CD4-positive, CD25-positive, alpha-beta regulatory T cell (primary cell): Measurements from ENCODE around the gene COA1. TPM values are rescaled to one million over a fixed set of nuclear protein-coding genes. Genes with fewer than 3 reads are reported as not detected.

ENCODE experiments used
- ATAC-seq, 2 donors: fragments of 150-1000 bp; cut with Tn5 transposase; one replicate each; pipeline ENCODE4 v1.10.0; 2021; ENCODE audit warnings: low read depth in 2 of 2, moderate number of reproducible peaks in 2 of 2, moderate library complexity in 1 of 2
- DNase-seq, 3 donors: peaks; one replicate each; pipeline versions ENCODE4 v3.0.0 to v3.0.0-alpha.2; 2012 to 2022; ENCODE audit warnings: mixed read lengths in 1 of 3
- H3K27ac ChIP-seq: one replicate; pipeline ENCODE4 v1.7.0; 2013; ENCODE audit warnings: mild to moderate bottlenecking, low read length; ENCODE audit not compliant: insufficient read depth, poor library complexity, severe bottlenecking
- H3K27me3 ChIP-seq: one replicate; pipeline ENCODE4 v1.7.0; 2013; ENCODE audit warnings: low read length; ENCODE audit not compliant: control insufficient read depth, insufficient read depth
- H3K36me3 ChIP-seq: one replicate; pipeline ENCODE4 v1.7.0; 2013; ENCODE audit warnings: mild to moderate bottlenecking, low read length, moderate library complexity; ENCODE audit not compliant: control insufficient read depth, insufficient read depth
- H3K4me1 ChIP-seq: 2 replicates; pipeline ENCODE4 v1.7.0; 2013; ENCODE audit warnings: mild to moderate bottlenecking, low read length; ENCODE audit not compliant: insufficient read depth, control insufficient read depth, poor library complexity, severe bottlenecking
- H3K4me3 ChIP-seq: one replicate; pipeline ENCODE4 v1.7.0; 2013; ENCODE audit warnings: low read depth, mild to moderate bottlenecking, low read length, moderate library complexity
- H3K9me3 ChIP-seq, 2 experiments: 1 replicate in 1 of 2; 2 replicates in 1 of 2; pipeline ENCODE4 v1.7.0; 2013; ENCODE audit warnings: low read length in 2 of 2, mild to moderate bottlenecking in 1 of 2, moderate library complexity in 1 of 2; ENCODE audit not compliant: control insufficient read depth in 2 of 2
- H3K27ac Mint-ChIP-seq, 3 donors: one replicate each; pipeline ENCODE4 v1.8.0; 2020 to 2022; ENCODE audit warnings: mild to moderate bottlenecking in 3 of 3, mixed read lengths in 3 of 3, moderate library complexity in 2 of 3
- H3K27me3 Mint-ChIP-seq: one replicate; pipeline ENCODE4 v1.8.0; 2022; ENCODE audit warnings: mild to moderate bottlenecking, mixed read lengths
- H3K36me3 Mint-ChIP-seq: one replicate; pipeline ENCODE4 v1.8.0; 2020; ENCODE audit warnings: mixed read lengths
- H3K4me1 Mint-ChIP-seq, 4 donors: one replicate each; pipeline ENCODE4 v1.8.0; 2020 to 2022; ENCODE audit warnings: mixed read lengths in 4 of 4, mild to moderate bottlenecking in 1 of 4
- H3K4me3 Mint-ChIP-seq, 4 donors: one replicate each; pipeline ENCODE4 v1.8.0; 2020 to 2022; ENCODE audit warnings: mild to moderate bottlenecking in 4 of 4, mixed read lengths in 4 of 4, moderate library complexity in 3 of 4
- H3K9me3 Mint-ChIP-seq, 7 donors: one replicate each; pipeline ENCODE4 v1.8.0; 2020 to 2022; ENCODE audit warnings: mixed read lengths in 7 of 7, mild to moderate bottlenecking in 3 of 7, moderate library complexity in 2 of 7
- polyA plus RNA-seq, 4 donors: library from polyadenylated mRNA; unstranded; fragments of 300-500 nt; fragmentation: Illumina TruSeq; gene quantifications; one replicate each; pipeline ENCODE4 v1.2.3, GENCODE V29; 2021
- total RNA-seq: library from RNA; stranded (reverse); gene quantifications from one replicate; pipeline ENCODE4 v1.2.3, GENCODE V29; 2022

The COA1 gene
- total and polyA plus RNA-seq, 5 donors from 2014 or later, result 41.3 to 65.8 (median 48.6) TPM

DNA sequence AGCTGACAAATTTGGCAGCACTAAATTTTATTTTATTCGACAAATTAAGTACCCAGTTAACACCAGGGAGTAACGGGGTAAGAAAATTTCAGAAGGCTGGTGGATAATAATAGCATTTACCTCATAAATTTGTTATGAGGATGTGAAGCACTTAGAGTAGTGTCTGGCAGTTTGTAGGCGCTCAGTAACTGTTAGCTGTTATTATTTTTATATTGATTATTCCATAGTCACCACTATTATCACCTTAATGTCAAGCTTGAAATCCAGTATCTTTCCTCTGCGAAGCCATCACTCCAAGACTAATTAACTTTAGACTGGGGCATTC, 563 bp upstream of the COA1 start:
- no peaks in the 10 kb centered on the region for H3K36me3 ChIP-seq
- Mint-ChIP-seq H3K9me3 (no peaks in the 10 kb centered on the region), H3K4me1 (peaks cover 20 to 44% (median 36%) of the 10 kb centered on the region in 4 donors), H3K4me3 (peak overlapping the region; percentile 92 to 98 (median 94)), H3K27me3 (peaks cover 4% of the 10 kb centered on the region), H3K36me3 (no peaks in the 10 kb centered on the region), H3K27ac (peak overlapping the region; percentile 92 to 93 (median 93))
- no peak for DNase-seq
- peaks cover 33% of the 10 kb centered on the region for H3K4me1 ChIP-seq
- H3K4me3 ChIP-seq, result peak overlapping the region; percentile 98
- no peaks in the 10 kb centered on the region for H3K9me3 ChIP-seq
- ATAC-seq, result no peak
- peak overlapping the region; percentile 69 for H3K27ac ChIP-seq
- H3K27me3 ChIP-seq, result no peaks in the 10 kb centered on the region

DNA sequence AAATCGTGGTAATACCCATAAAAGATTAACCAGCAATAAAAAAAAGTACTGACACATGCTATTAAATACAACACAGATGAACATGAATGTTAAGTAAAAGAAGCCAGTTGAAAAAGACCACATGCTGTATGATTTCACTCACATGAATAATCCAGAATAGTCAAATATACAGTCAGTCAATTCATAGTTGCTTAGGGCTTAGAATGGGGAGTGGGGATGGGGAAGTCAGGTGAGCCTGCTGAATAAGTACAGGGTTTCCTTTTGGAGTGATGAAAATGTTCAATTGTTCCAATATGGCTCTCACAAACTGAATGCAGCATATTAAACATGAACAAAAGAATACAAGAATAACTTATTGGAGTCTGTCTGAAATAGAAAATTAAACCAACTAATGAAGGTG, 1.8 kb downstream of the COA1 start:
- Mint-ChIP-seq H3K4me3 (peak overlapping the region; percentile 73 to 95 (median 88)), H3K9me3 (no peaks in the 10 kb centered on the region), H3K27ac (peak overlapping the region in 2 of 3 donors; percentile 60 to 78), H3K4me1 (peaks cover 20 to 47% (median 39%) of the 10 kb centered on the region in 4 donors), H3K36me3 (peaks cover 8% of the 10 kb centered on the region), H3K27me3 (peaks cover 4% of the 10 kb centered on the region)
- Histone ChIP-seq H3K27ac (no peak overlapping the region), H3K36me3 (no peaks in the 10 kb centered on the region), H3K27me3 (no peaks in the 10 kb centered on the region), H3K4me3 (peak overlapping the region; percentile 30), H3K9me3 (no peaks in the 10 kb centered on the region), H3K4me1 (peaks cover 33% of the 10 kb centered on the region)
- no peak for DNase-seq
- ATAC-seq, result no peak

DNA sequence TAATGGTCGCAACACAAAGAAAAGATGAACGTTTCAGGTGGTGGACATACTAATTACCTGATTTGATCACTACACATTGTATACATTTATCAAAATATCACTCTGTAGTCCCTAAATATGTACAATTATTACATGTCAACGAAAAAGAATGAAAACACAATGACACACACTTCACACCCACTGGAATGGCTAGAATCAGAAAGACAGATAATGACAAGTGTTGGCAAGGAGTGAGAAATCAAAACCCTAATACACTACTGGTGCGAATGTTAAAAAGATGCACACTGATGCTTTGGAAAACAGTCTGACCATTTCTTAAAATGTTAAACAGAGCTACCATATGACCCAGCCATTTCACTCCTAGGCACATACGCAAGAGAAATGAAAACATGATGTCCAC, 2.3 kb downstream of the COA1 start:
- Histone ChIP-seq H3K9me3 (no peaks in the 10 kb centered on the region), H3K4me3 (peak overlapping the region; percentile 30), H3K27ac (no peak overlapping the region), H3K27me3 (no peaks in the 10 kb centered on the region), H3K36me3 (no peaks in the 10 kb centered on the region), H3K4me1 (peaks cover 33% of the 10 kb centered on the region)
- ATAC-seq, result no peak
- H3K27ac Mint-ChIP-seq, result peak overlapping the region in 2 of 3 donors; percentile 20 to 78
- peaks cover 3% of the 10 kb centered on the region for H3K27me3 Mint-ChIP-seq
- H3K4me3 Mint-ChIP-seq, result peak overlapping the region; percentile 73 to 95 (median 88)
- H3K4me1 Mint-ChIP-seq, result peaks cover 20 to 50% (median 39%) of the 10 kb centered on the region in 4 donors
- peaks cover 8% of the 10 kb centered on the region for H3K36me3 Mint-ChIP-seq
- no peaks in the 10 kb centered on the region for H3K9me3 Mint-ChIP-seq
- no peak for DNase-seq

DNA sequence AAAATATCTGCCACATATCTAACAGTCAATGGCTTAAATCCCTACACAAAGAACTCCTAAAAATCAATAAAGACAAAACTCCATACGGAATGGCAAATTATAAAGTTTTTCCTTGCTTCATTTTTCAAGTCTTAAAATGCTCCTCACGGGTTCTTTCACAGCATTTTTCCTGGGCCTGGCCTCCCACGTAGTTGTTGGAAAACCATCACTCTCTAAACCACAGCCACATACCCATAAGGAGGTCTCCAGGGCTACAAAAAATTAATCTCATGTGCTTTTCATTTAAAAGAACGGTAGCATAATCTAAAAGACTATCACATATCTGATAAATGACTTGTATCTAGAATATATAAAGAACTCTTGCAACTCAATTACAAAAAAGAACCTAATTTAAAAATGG, 2.9 kb downstream of the COA1 start:
- H3K4me1 Mint-ChIP-seq, result peaks cover 20 to 50% (median 40%) of the 10 kb centered on the region in 4 donors

DNA sequence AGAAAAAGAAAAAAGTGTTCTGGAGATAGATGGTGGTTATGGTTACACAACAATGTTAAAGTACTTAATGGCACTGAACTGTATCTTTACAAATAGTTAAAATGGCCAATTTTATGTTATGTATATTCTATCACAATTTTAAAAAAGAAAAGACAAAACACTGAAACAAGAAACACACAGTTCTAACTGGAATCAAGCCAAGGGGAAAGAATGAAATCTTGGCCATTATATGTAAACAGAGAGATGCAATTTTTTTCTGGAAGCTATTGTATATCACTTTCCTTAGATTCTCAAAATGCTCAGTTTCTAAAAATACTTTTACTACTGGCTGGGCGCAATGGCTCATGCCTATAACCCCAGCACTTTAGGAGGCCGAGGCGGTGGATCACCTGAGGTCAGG, 4.1 kb downstream of the COA1 start:
- no peaks in the 10 kb centered on the region for H3K27me3 Mint-ChIP-seq
- no peaks in the 10 kb centered on the region for H3K9me3 Mint-ChIP-seq
- ATAC-seq (no peak), DNase-seq (no peak)
- H3K36me3 ChIP-seq, result no peaks in the 10 kb centered on the region
- H3K4me1 Mint-ChIP-seq, result peaks cover 26 to 52% (median 44%) of the 10 kb centered on the region in 4 donors
- peaks cover 8% of the 10 kb centered on the region for H3K36me3 Mint-ChIP-seq
- H3K27me3 ChIP-seq, result no peaks in the 10 kb centered on the region
- H3K27ac ChIP-seq, result no peak overlapping the region
- H3K27ac Mint-ChIP-seq, result no peak overlapping the region
- H3K4me3 Mint-ChIP-seq, result no peak overlapping the region
- H3K9me3 ChIP-seq, result no peaks in the 10 kb centered on the region
- H3K4me1 ChIP-seq, result peaks cover 37% of the 10 kb centered on the region
- no peak overlapping the region for H3K4me3 ChIP-seq

More for the DNA sequence above, 2.9 kb downstream of the COA1 start:
- ATAC-seq (no peak), DNase-seq (no peak)
- no peaks in the 10 kb centered on the region for H3K9me3 ChIP-seq
- no peak overlapping the region for H3K4me3 ChIP-seq
- peak overlapping the region in 3 of 4 donors; percentile 37 to 92 (median 39) for H3K4me3 Mint-ChIP-seq
- no peak overlapping the region for H3K27ac ChIP-seq
- H3K27ac Mint-ChIP-seq, result peak overlapping the region in 1 of 3 donors; percentile 12
- H3K27me3 Mint-ChIP-seq, result no peaks in the 10 kb centered on the region
- no peaks in the 10 kb centered on the region for H3K36me3 ChIP-seq
- H3K27me3 ChIP-seq, result no peaks in the 10 kb centered on the region
- H3K4me1 ChIP-seq, result peaks cover 33% of the 10 kb centered on the region
- H3K36me3 Mint-ChIP-seq, result peaks cover 8% of the 10 kb centered on the region
- H3K9me3 Mint-ChIP-seq, result no peaks in the 10 kb centered on the region

DNA sequence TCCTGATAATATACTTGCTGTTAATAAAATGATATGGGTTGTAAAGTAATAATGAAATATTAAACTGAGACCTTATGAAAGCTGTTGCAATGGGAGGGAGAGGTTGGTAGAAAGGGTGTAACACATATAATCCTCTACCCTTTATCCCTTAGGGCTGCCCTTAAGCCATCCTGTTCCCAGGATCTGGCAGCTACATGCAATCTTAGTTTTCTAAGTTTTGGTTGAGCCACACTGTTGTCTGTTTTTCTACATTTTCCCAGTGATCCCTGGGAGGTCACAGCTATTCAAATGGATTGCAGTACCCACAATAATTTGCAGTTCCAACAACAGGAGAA, 6.3 kb downstream of the COA1 start:
- no peak overlapping the region for H3K27ac Mint-ChIP-seq

DNA sequence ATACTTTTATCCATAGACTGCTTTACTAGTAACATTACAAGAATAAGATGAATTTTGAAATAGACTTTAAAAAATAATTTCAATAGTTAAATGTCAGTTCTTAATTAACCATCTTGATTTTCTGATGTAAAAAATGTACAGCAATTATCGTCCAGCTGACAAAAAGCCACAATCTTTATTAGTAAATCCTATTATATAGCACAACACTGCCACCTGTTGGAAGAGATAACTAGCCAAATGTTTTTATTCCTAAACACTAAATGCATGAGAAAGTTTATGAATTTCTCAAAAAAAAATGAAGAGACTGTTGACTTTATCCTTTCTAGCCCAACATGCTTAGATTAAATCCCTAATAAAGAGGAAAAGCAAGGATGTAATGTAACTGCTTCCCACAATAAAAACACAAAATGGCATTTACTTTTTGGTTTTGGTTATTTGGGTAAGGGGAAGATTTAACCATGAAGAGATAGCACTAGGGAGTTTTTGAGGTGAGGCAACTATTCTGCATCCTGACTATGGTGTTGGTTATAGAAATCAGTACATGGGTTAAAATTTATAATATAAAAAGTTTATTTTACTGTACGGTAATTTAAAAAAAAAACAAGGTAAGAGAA, 8.0 kb downstream of the COA1 start:
- H3K4me1 Mint-ChIP-seq, result peaks cover 18 to 48% (median 28%) of the 10 kb centered on the region in 4 donors
- ATAC-seq, result no peak
- DNase-seq, result peak in 2 of 3 donors; percentile 63 to 66

More for the DNA sequence above, 6.3 kb downstream of the COA1 start:
- H3K4me1 ChIP-seq, result peaks cover 20% of the 10 kb centered on the region
- H3K9me3 Mint-ChIP-seq, result no peaks in the 10 kb centered on the region
- peaks cover 8% of the 10 kb centered on the region for H3K36me3 Mint-ChIP-seq
- ATAC-seq (no peak), DNase-seq (no peak)
- H3K4me3 ChIP-seq, result no peak overlapping the region
- H3K36me3 ChIP-seq, result no peaks in the 10 kb centered on the region
- H3K4me1 Mint-ChIP-seq, result peaks cover 24 to 50% (median 39%) of the 10 kb centered on the region in 4 donors
- H3K27me3 Mint-ChIP-seq, result no peaks in the 10 kb centered on the region
- no peak overlapping the region for H3K4me3 Mint-ChIP-seq
- no peak overlapping the region for H3K27ac ChIP-seq
- no peaks in the 10 kb centered on the region for H3K27me3 ChIP-seq
- no peaks in the 10 kb centered on the region for H3K9me3 ChIP-seq

DNA sequence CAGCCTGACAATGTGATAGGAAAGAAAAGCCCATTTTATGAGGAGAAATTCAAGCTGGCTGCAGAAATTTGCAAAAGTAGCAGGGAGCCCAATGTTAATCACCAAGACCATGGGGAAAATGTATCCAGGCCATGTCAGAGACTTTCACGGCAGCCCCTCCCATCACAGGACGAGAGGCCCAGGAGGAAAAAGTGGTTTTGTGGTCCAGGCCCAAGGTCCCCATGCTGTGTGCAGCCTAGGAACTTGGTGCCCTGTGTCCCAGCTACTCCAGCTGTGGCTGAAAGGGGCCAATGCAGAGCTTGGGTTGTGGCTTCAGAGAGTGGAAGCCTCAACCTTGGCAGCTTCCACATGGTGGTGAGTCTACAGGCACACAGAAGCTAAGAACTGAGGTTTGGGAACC, 12.7 kb downstream of the COA1 start:
- Mint-ChIP-seq H3K4me1 (peaks cover 22 to 56% (median 42%) of the 10 kb centered on the region in 4 donors), H3K4me3 (no peak overlapping the region), H3K27ac (peak overlapping the region in 1 of 3 donors; percentile 21), H3K9me3 (peaks cover 0 to 2% (median 0%) of the 10 kb centered on the region in 7 donors), H3K27me3 (no peaks in the 10 kb centered on the region), H3K36me3 (peaks cover 10% of the 10 kb centered on the region)
- H3K36me3 ChIP-seq, result peaks cover 3% of the 10 kb centered on the region
- DNase-seq (no peak), ATAC-seq (no peak)
- no peak overlapping the region for H3K4me3 ChIP-seq
- H3K27me3 ChIP-seq, result no peaks in the 10 kb centered on the region
- H3K27ac ChIP-seq, result no peak overlapping the region
- H3K4me1 ChIP-seq, result peaks cover 4% of the 10 kb centered on the region
- no peaks in the 10 kb centered on the region for H3K9me3 ChIP-seq

More for the DNA sequence above, 8.0 kb downstream of the COA1 start:
- Mint-ChIP-seq H3K27ac (peak overlapping the region in 1 of 3 donors; percentile 66), H3K9me3 (no peaks in the 10 kb centered on the region), H3K27me3 (no peaks in the 10 kb centered on the region), H3K4me3 (peak overlapping the region in 1 of 4 donors; percentile 19), H3K36me3 (peaks cover 8% of the 10 kb centered on the region)
- no peak overlapping the region for H3K4me3 ChIP-seq
- H3K9me3 ChIP-seq, result no peaks in the 10 kb centered on the region
- H3K4me1 ChIP-seq, result peaks cover 7% of the 10 kb centered on the region
- no peaks in the 10 kb centered on the region for H3K27me3 ChIP-seq
- no peak overlapping the region for H3K27ac ChIP-seq
- no peaks in the 10 kb centered on the region for H3K36me3 ChIP-seq
